TTC549 (cell line): ENCODE results near the gene ALCAM.
"Not testable (repeated sequence)": the region's sequence is repeated elsewhere in the genome, so short reads cannot be mapped to it uniquely, and the experiment has no call there.

Source experiments
- FAIRE-seq: peaks from 2 replicates; lab custom pipeline; 2012; peaks lifted over from hg19 to GRCh38; lab: Jason Lieb, UNC

Gene ALCAM

GRCh38 chr3:105389759-105390158 lies 23.1 kb downstream of the ALCAM start:
- FAIRE-seq, result not testable (repeated sequence)

GRCh38 chr3:105392598-105392997 lies 25.9 kb downstream of the ALCAM start:
- not testable (repeated sequence) for FAIRE-seq

- no peak for FAIRE-seq
Observed at GRCh38 chr3:105394177-105394576, 27.5 kb downstream of the ALCAM start.

- FAIRE-seq, result no peak
Observed at GRCh38 chr3:105397974-105398373, 31.3 kb downstream of the ALCAM start.

GRCh38 chr3:105398437-105398836 lies 31.7 kb downstream of the ALCAM start:
- no peak for FAIRE-seq

GRCh38 chr3:105399062-105399461 lies 32.4 kb downstream of the ALCAM start:
- no peak for FAIRE-seq

- FAIRE-seq, result no peak
Observed at GRCh38 chr3:105399611-105400010, 32.9 kb downstream of the ALCAM start.

- FAIRE-seq, result no peak
Observed at GRCh38 chr3:105401254-105401653, 34.5 kb downstream of the ALCAM start.

GRCh38 chr3:105401691-105402149 lies 35.0 kb downstream of the ALCAM start:
- no peak for FAIRE-seq

- FAIRE-seq, result no peak
Observed at GRCh38 chr3:105402287-105402801, 35.6 kb downstream of the ALCAM start.

GRCh38 chr3:105403034-105403433 lies 36.3 kb downstream of the ALCAM start:
- not testable (repeated sequence) for FAIRE-seq

- FAIRE-seq, result no peak
Observed at GRCh38 chr3:105406268-105406667, 39.6 kb downstream of the ALCAM start.

- no peak for FAIRE-seq
Observed at GRCh38 chr3:105409364-105409763, 42.7 kb downstream of the ALCAM start.

- FAIRE-seq, result no peak
Observed at GRCh38 chr3:105413343-105413887, 46.7 kb downstream of the ALCAM start.

- FAIRE-seq, result no peak
Observed at GRCh38 chr3:105414841-105415240, 48.1 kb downstream of the ALCAM start.

GRCh38 chr3:105415951-105416350 lies 49.2 kb downstream of the ALCAM start:
- no peak for FAIRE-seq

GRCh38 chr3:105417525-105418289 lies 51.0 kb downstream of the ALCAM start:
- FAIRE-seq, result no peak

- no peak for FAIRE-seq
Observed at GRCh38 chr3:105422645-105423044, 55.9 kb downstream of the ALCAM start.

GRCh38 chr3:105423397-105423796 lies 56.7 kb downstream of the ALCAM start:
- no peak for FAIRE-seq

GRCh38 chr3:105424412-105425152 lies 57.9 kb downstream of the ALCAM start:
- FAIRE-seq, result no peak

GRCh38 chr3:105425153-105425502 lies 58.4 kb downstream of the ALCAM start:
- FAIRE-seq, result no peak

- no peak for FAIRE-seq
Observed at GRCh38 chr3:105427332-105427731, 60.6 kb downstream of the ALCAM start.
